T-helper 9 cell (primary cell): Measurements from ENCODE around the gene KIF21A.
"Not testable (repeated sequence)": the region's sequence is repeated elsewhere in the genome, so short reads cannot be mapped to it uniquely, and the experiment has no call there.

Source experiments
- DNase-seq: peaks from one replicate; pipeline ENCODE4 v3.0.0-alpha.2; 2020

KIF21A gene

GRCh38 chr12:39332661-39333175 is 110.2 kb downstream of the KIF21A start:
- no peak for DNase-seq

GRCh38 chr12:39331539-39332261 is 111.2 kb downstream of the KIF21A start:
- no peak for DNase-seq

GRCh38 chr12:39329876-39330275 is 113.0 kb downstream of the KIF21A start:
- DNase-seq: no peak

- no peak for DNase-seq
These were observed 113.9 kb downstream of the KIF21A start for GRCh38 chr12:39329018-39329417.

GRCh38 chr12:39327965-39328364 is 115.0 kb downstream of the KIF21A start:
- no peak for DNase-seq

- no peak for DNase-seq
These were observed 115.4 kb downstream of the KIF21A start for GRCh38 chr12:39327510-39327909.

- no peak for DNase-seq
These were observed 123.7 kb downstream of the KIF21A start for GRCh38 chr12:39319180-39319579.

GRCh38 chr12:39314547-39314946 is 128.4 kb downstream of the KIF21A start:
- DNase-seq: no peak

GRCh38 chr12:39309516-39309915 is 133.4 kb downstream of the KIF21A start:
- DNase-seq: no peak

- no peak for DNase-seq
These were observed 141.5 kb downstream of the KIF21A start for GRCh38 chr12:39301422-39301821.

- no peak for DNase-seq
These were observed 142.1 kb downstream of the KIF21A start for GRCh38 chr12:39300799-39301198.

GRCh38 chr12:39297891-39298290 is 145.0 kb downstream of the KIF21A start:
- DNase-seq: no peak

GRCh38 chr12:39296496-39296895 is 146.4 kb downstream of the KIF21A start:
- DNase-seq: no peak

- DNase-seq: not testable (repeated sequence)
These were observed 147.3 kb downstream of the KIF21A start for GRCh38 chr12:39295593-39295992.

GRCh38 chr12:39294715-39295114 is 148.2 kb downstream of the KIF21A start:
- DNase-seq: no peak

- no peak for DNase-seq
These were observed 150.7 kb downstream of the KIF21A start for GRCh38 chr12:39292125-39292630.

GRCh38 chr12:39287817-39288216 is 155.1 kb downstream of the KIF21A start:
- DNase-seq: no peak

GRCh38 chr12:39287409-39287808 is 155.5 kb downstream of the KIF21A start:
- DNase-seq: no peak

- no peak for DNase-seq
These were observed 164.5 kb downstream of the KIF21A start for GRCh38 chr12:39278426-39278825.

GRCh38 chr12:39277416-39277815 is 165.5 kb downstream of the KIF21A start:
- DNase-seq: no peak

GRCh38 chr12:39275846-39276245 is 167.1 kb downstream of the KIF21A start:
- DNase-seq: no peak

- peak; percentile 3 for DNase-seq
These were observed 169.9 kb downstream of the KIF21A start for GRCh38 chr12:39272871-39273655.

GRCh38 chr12:39269492-39269891 is 173.4 kb downstream of the KIF21A start:
- no peak for DNase-seq

- no peak for DNase-seq
These were observed 175.0 kb downstream of the KIF21A start for GRCh38 chr12:39267886-39268285.
